LNCaP clone FGC (cell line): Measurements from ENCODE around the gene MACROD2.

Experiments used
- DNase-seq: peaks from one replicate; pipeline ENCODE4 v3.0.0-alpha.2; 2011; ENCODE audit warnings: low read depth
- H3K4me3 ChIP-seq: 2 replicates; pipeline ENCODE4 v1.5.1; 2011; ENCODE audit warnings: mild to moderate bottlenecking, low read depth, low read length, control low read depth
- CTCF ChIP-seq: IDR thresholded peaks from 2 replicates; pipeline ENCODE4 v1.5.1; 2012; ENCODE audit warnings: mild to moderate bottlenecking; ENCODE audit not compliant: control insufficient read depth, insufficient read depth; ENCODE audit errors: extremely low read depth

The MACROD2 gene

GRCh38 chr20:14890713-14891112 lies 895.4 kb downstream of the MACROD2 start:
- no peak for DNase-seq
- H3K4me3 ChIP-seq = no peak overlapping the region
- TF ChIP-seq CTCF = no peak

- H3K4me3 ChIP-seq = no peak overlapping the region
- TF ChIP-seq CTCF = no peak
- no peak for DNase-seq
Measured at GRCh38 chr20:14892782-14893181, 897.5 kb downstream of the MACROD2 start.

- no peak for DNase-seq
- H3K4me3 ChIP-seq = no peak overlapping the region
- no peak for TF ChIP-seq CTCF
Measured at GRCh38 chr20:14896569-14896968, 901.3 kb downstream of the MACROD2 start.

GRCh38 chr20:14897608-14898007 lies 902.3 kb downstream of the MACROD2 start:
- H3K4me3 ChIP-seq = no peak overlapping the region
- no peak for TF ChIP-seq CTCF
- DNase-seq = no peak

GRCh38 chr20:14902432-14903089 lies 907.2 kb downstream of the MACROD2 start:
- DNase-seq = no peak
- no peak overlapping the region for H3K4me3 ChIP-seq
- TF ChIP-seq CTCF = no peak

- no peak overlapping the region for H3K4me3 ChIP-seq
- TF ChIP-seq CTCF = no peak
- DNase-seq = no peak
Measured at GRCh38 chr20:14906908-14907434, 911.7 kb downstream of the MACROD2 start.

GRCh38 chr20:14910126-14910525 lies 914.8 kb downstream of the MACROD2 start:
- no peak for DNase-seq
- no peak for TF ChIP-seq CTCF
- H3K4me3 ChIP-seq = no peak overlapping the region
